Stomach (tissue), 9 donors: ENCODE results near the gene ARHGEF4. TPM values are rescaled to one million over a fixed set of nuclear protein-coding genes. Genes with fewer than 3 reads are reported as not detected.
A peak's percentile ranks its signal among the peaks of the same experiment; 100 is the strongest.
"Not testable (repeated sequence)": the region's sequence is repeated elsewhere in the genome, so short reads cannot be mapped to it uniquely, and the experiment has no call there.

ENCODE experiments used
- DNase-seq, 2 donors: peaks; one replicate each; pipeline versions ENCODE4 v3.0.0 to v3.0.0-alpha.2; 2013 to 2019
- H3K27ac ChIP-seq, 5 donors: fragments of 200-600 bp in 4 of 5; sonication (generic) in 4 of 5; one replicate each; pipeline ENCODE4 v1.5.1; 2013 to 2019; ENCODE audit warnings: mild to moderate bottlenecking in 1 of 5, moderate library complexity in 1 of 5
- H3K27me3 ChIP-seq, 3 donors: fragments of 200-600 bp; sonication (generic); one replicate each; pipeline ENCODE4 v1.5.1; 2017 to 2019; ENCODE audit warnings: mixed run types in 1 of 3
- H3K36me3 ChIP-seq, 4 donors: fragments of 200-600 bp; sonication (generic); 1 replicate in 3 of 4; 2 replicates in 1 of 4; pipeline ENCODE4 v1.5.1; 2016 to 2019
- H3K4me1 ChIP-seq, 4 donors: fragments of 200-600 bp; sonication (generic); one replicate each; pipeline ENCODE4 v1.5.1; 2016 to 2019
- H3K4me3 ChIP-seq, 4 donors: fragments of 200-600 bp; sonication (generic) in 3 of 4; one replicate each; pipeline ENCODE4 v1.5.1; 2016 to 2019; ENCODE audit warnings: mild to moderate bottlenecking in 1 of 4
- H3K9me3 ChIP-seq, 4 donors: fragments of 200-600 bp; sonication (generic); one replicate each; pipeline ENCODE4 v1.5.1; 2016 to 2019
- CTCF ChIP-seq, 7 experiments: fragments of 450-650 bp in 4 of 7; fragments of 200-600 bp in 3 of 7; sonication (generic) in 3 of 7; IDR thresholded peaks; one replicate each; pipeline ENCODE4 v1.5.1; 2016 to 2019; ENCODE audit warnings: antibody characterized with exemption in 7 of 7, control low read depth in 2 of 7, mild to moderate bottlenecking in 1 of 7
- EP300 ChIP-seq: sonication (generic); formaldehyde crosslinking; IDR thresholded peaks from one replicate; pipeline ENCODE4 v1.6.1; 2017; ENCODE audit warnings: antibody characterized with exemption
- POLR2A ChIP-seq, 4 donors: fragments of 450-650 bp; IDR thresholded peaks; one replicate each; pipeline ENCODE4 v1.6.1; 2016; ENCODE audit warnings: antibody characterized with exemption in 4 of 4, control low read depth in 2 of 4, mild to moderate bottlenecking in 1 of 4, moderate library complexity in 1 of 4
- POLR2AphosphoS5 ChIP-seq, 3 donors: sonication (generic); formaldehyde crosslinking; IDR thresholded peaks; one replicate each; pipeline ENCODE4 v1.6.1; 2016; ENCODE audit warnings: antibody characterized with exemption in 3 of 3
- WGBS, 5 donors: extraction: QIAGEN DNeasy Blood & Tissue Kit in 3 of 5; methylation state at CpG; one replicate each; pipeline versions ENCODE4 v1.1.5 to v1.1.7; 2013 to 2018; 5-methylcytosine and 5-hydroxymethylcytosine counted together
- intact Hi-C: fragments of 100-400 bp; cut with DNase I; formaldehyde crosslinking; loops from one replicate; pipeline ENCODE4 v1.15.1; 2023; ENCODE audit warnings: low total_unique reads
- polyA plus RNA-seq, 3 donors: library from polyadenylated mRNA; stranded (reverse); fragments of 200-250 nt; gene quantifications; one replicate each; pipeline ENCODE4 v1.2.3, GENCODE V29; 2013
- total RNA-seq, 5 donors: library from RNA; depleted of rRNA; stranded (reverse); fragments of >200 nt; gene quantifications; one replicate each; pipeline versions ENCODE4 v1.1.0 to v1.2.3, GENCODE V29; 2014 to 2016
- donor health status: healthy with polysubstance abuse.
- donor health status: Bipolar disorder and iron deficiency.
- donor health status: healthy.

ARHGEF4 gene
- total and polyA plus RNA-seq, 8 donors = 1.4 to 32.3 (median 11.2) TPM; not detected in 1

GRCh38 chr2:131076707-131077106, 240.0 kb downstream of the ARHGEF4 start:
- 45 to 71% (median 50%) methylated on average over 5 of the region's 5 CpGs for WGBS, 5 donors
- peaks cover 51 to 100% (median 96%) of the 10 kb centered on the region in 4 donors for H3K36me3 ChIP-seq
- no peak for DNase-seq
- H3K4me1 ChIP-seq = peaks cover 28 to 57% (median 50%) of the 10 kb centered on the region in 4 donors
- no peak for TF ChIP-seq POLR2AphosphoS5 (IDR thresholded peaks at IDR 0.05)
- no peak for TF ChIP-seq POLR2A (IDR thresholded peaks at IDR 0.05)
- TF ChIP-seq CTCF (IDR thresholded peaks at IDR 0.05) = no peak
- no peak for TF ChIP-seq EP300
- no peaks in the 10 kb centered on the region for H3K27me3 ChIP-seq
- intact Hi-C loops = no loop called here
- peak overlapping the region in 4 of 5 donors; percentile 4 to 47 (median 26) for H3K27ac ChIP-seq
- no peaks in the 10 kb centered on the region for H3K9me3 ChIP-seq
- H3K4me3 ChIP-seq = no peak overlapping the region

GRCh38 chr2:131077182-131077846, 240.6 kb downstream of the ARHGEF4 start:
- Histone ChIP-seq H3K27ac (peak overlapping the region; percentile 4 to 51 (median 47)), H3K9me3 (no peaks in the 10 kb centered on the region), H3K4me1 (peaks cover 28 to 57% (median 50%) of the 10 kb centered on the region in 4 donors), H3K27me3 (no peaks in the 10 kb centered on the region), H3K4me3 (no peak overlapping the region), H3K36me3 (peaks cover 49 to 100% (median 96%) of the 10 kb centered on the region in 4 donors)
- DNase-seq = peak in 1 of 2 donors; percentile 36
- TF ChIP-seq CTCF (IDR thresholded peaks at IDR 0.05) (no peak), POLR2A (IDR thresholded peaks at IDR 0.05) (no peak), POLR2AphosphoS5 (IDR thresholded peaks at IDR 0.05) (no peak), EP300 (no peak)
- intact Hi-C loops = no loop called here
- WGBS, 5 donors = 60 to 74% (median 67%) methylated on average over 11 of the region's 11 CpGs

GRCh38 chr2:131077966-131078365, 241.3 kb downstream of the ARHGEF4 start:
- no peaks in the 10 kb centered on the region for H3K27me3 ChIP-seq
- no peak for DNase-seq
- TF ChIP-seq EP300 = no peak
- no peak for TF ChIP-seq POLR2AphosphoS5 (IDR thresholded peaks at IDR 0.05)
- no peak for TF ChIP-seq POLR2A (IDR thresholded peaks at IDR 0.05)
- no peak for TF ChIP-seq CTCF (IDR thresholded peaks at IDR 0.05)
- WGBS, 5 donors = 48 to 75% (median 53%) methylated on average over 3 of the region's 3 CpGs
- H3K9me3 ChIP-seq = no peaks in the 10 kb centered on the region
- peaks cover 28 to 57% (median 50%) of the 10 kb centered on the region in 4 donors for H3K4me1 ChIP-seq
- intact Hi-C loops = no loop called here
- no peak overlapping the region for H3K4me3 ChIP-seq
- peak overlapping the region in 1 of 5 donors; percentile 35 for H3K27ac ChIP-seq
- peaks cover 48 to 98% (median 92%) of the 10 kb centered on the region in 4 donors for H3K36me3 ChIP-seq

GRCh38 chr2:131079931-131080330, 243.2 kb downstream of the ARHGEF4 start:
- intact Hi-C loops, H3K9me3 ChIP-seq, H3K4me3 ChIP-seq, H3K27ac ChIP-seq, DNase-seq, H3K27me3 ChIP-seq: not testable (repeated sequence)
- Histone ChIP-seq H3K4me1 (peaks cover 20 to 51% (median 45%) of the 10 kb centered on the region in 4 donors), H3K36me3 (peaks cover 47 to 85% (median 81%) of the 10 kb centered on the region in 4 donors)
- WGBS, 5 donors = 91 to 94% (median 91%) methylated on average over 6 of the region's 6 CpGs

- H3K27ac ChIP-seq = no peak overlapping the region
- no peak for TF ChIP-seq CTCF (IDR thresholded peaks at IDR 0.05)
- TF ChIP-seq POLR2AphosphoS5 (IDR thresholded peaks at IDR 0.05) = no peak
- TF ChIP-seq EP300 = no peak
- no peak for TF ChIP-seq POLR2A (IDR thresholded peaks at IDR 0.05)
- peaks cover 23 to 51% (median 45%) of the 10 kb centered on the region in 4 donors for H3K4me1 ChIP-seq
- WGBS, 5 donors = 93 to 98% (median 96%) methylated on average over 4 of the region's 4 CpGs
- no peaks in the 10 kb centered on the region for H3K9me3 ChIP-seq
- intact Hi-C loops = no loop called here
- H3K4me3 ChIP-seq = no peak overlapping the region
- no peak for DNase-seq
- no peaks in the 10 kb centered on the region for H3K27me3 ChIP-seq
- H3K36me3 ChIP-seq = peaks cover 46 to 86% (median 79%) of the 10 kb centered on the region in 4 donors
These were observed 244.5 kb downstream of the ARHGEF4 start for GRCh38 chr2:131081190-131081589.
